Measurements from ENCODE around the gene A2M.
A peak's percentile ranks its signal among the peaks of the same experiment; 100 is the strongest.
"Not testable (repeated sequence)": the region's sequence is repeated elsewhere in the genome, so short reads cannot be mapped to it uniquely, and the experiment has no call there.

Gene A2M

DNA sequence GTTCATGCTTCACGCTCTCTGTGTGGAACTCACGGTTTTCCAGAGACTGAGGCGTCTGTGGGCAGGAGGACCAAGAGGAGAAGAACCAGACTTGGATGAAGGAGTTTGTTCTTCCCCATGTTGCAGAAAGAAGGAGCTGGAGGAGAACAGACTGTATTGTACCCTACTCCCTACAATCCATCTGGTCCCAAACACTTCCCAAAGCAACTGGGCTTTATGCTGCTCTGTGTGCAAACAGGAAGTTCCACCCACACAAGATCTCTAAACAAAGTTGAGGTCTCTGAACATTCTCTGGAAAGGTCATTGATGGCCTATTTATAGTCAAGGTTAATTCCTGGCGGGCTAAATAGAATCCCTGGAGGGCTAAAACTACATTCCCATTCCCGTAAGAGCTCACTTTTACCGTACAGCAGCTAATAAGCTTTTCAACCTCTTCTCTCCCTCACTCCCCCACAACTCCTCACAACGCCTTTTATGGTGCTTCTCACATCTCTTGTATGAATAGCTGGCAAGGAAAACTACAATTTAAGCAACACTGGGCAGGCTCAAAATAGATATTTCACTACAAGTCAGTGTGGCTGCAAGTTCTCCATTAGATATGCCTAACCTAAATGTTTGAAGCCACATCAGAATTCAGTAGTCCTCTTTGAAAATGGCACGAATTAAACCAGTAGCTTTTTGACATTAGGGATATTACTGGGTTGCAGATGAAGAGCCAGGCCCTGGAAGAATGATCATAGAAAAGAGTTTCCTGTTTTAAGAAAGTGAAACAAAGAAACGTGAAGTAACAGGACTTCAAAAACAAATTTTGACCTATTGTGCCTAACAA is at the start of gene A2M:
TSS of gene A2M (minus strand) at position 189 of the 829 bp plus-strand sequence. CDS start at position 119, 70 bp downstream.
- DNase-seq (ENCODE audit: low read depth): no peak

DNA sequence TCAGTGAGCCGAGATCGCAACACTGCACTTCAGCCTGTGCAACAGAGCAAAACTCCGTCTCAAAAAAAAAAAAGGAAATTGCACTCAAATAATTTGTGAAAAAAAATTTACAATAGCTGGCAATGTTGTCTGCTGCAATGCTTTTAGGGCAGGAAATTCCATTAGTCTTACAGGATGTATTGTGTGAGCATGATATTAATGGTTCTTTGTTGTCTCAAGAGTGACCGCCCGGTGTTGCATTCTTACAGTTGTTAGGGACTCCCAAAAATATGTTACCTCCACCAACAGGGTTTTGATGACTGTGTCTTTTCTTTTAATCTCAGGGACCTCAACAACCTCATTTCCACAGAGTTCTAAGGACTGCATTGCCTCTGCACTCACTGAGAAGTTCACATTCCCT is 47.7 kb upstream of the A2M start:
- DNase-seq (ENCODE audit: low read depth): no peak

DNA sequence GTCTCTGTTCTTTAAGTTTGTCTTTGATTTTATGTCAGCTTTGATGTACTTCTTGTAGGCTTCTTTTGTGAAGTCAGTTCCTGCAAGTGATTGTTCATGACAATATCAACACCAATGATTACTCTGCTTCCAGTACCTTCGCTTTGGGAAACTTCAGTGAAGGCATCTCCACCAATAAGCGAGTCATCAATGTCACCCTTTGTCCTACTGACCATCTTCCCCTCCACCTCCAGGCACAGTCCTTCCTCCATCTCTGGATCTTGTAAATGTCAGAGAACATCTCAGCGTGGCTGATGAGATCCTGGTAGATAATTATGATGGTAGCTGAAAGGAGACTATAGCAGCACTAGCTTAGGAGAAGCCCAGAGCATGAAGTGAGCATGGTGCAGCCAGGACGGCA is 40.4 kb upstream of the A2M start:
- no peak for DNase-seq (ENCODE audit: low read depth)

- no peak for DNase-seq (ENCODE audit: low read depth)
Observed at GRCh38 chr12:9149372-9149771, 33.7 kb upstream of the A2M start.

- no peak for DNase-seq (ENCODE audit: low read depth)
Observed at GRCh38 chr12:9148926-9149325, 33.2 kb upstream of the A2M start.

GRCh38 chr12:9147461-9147860 is 31.7 kb upstream of the A2M start:
- no peak for DNase-seq (ENCODE audit: low read depth)

- no peak for DNase-seq (ENCODE audit: low read depth)
Observed at GRCh38 chr12:9144730-9145106, 29.0 kb upstream of the A2M start.

GRCh38 chr12:9143929-9144729 is 28.4 kb upstream of the A2M start:
- DNase-seq (ENCODE audit: low read depth): no peak

- DNase-seq (ENCODE audit: low read depth): no peak
Observed at GRCh38 chr12:9143137-9143536, 27.4 kb upstream of the A2M start.

GRCh38 chr12:9139588-9140290 is 24.0 kb upstream of the A2M start:
- not testable (repeated sequence) for DNase-seq (ENCODE audit: low read depth)

GRCh38 chr12:9135903-9136310 is 20.2 kb upstream of the A2M start:
- DNase-seq (ENCODE audit: low read depth): no peak

DNA sequence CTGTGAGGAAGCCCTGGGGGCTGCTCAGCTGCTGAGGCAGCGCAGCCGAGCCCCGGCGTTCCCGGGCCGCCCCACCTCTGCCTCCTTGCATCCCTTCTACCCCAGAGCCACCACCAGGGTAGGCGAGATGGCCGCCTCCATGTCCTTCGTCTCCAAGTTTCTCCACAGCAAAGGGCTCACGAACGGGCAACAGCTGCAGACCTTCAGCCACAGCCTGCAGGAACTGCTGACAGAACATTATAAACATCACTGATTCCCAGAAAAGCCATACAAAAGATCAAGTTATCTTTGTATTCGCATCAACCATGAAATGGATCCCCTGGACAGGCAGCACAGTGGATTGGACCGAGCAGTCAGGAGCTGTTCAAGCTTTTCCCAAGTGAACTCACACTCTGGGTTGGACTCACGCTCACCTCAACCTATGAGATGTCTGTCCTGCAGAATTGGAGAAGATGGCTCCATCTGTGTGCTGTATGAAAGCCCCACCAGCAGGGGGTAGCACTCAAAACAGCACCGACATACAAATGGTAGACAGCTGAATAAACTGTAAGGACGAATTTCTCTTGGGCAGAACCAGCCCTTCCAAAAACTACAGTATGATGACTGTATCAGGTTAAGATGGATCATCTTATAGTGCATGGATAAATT is 19.4 kb upstream of the A2M start:
- DNase-seq (ENCODE audit: low read depth): no peak

- DNase-seq (ENCODE audit: low read depth): peak; percentile 8
Observed at GRCh38 chr12:9133216-9133916, 17.6 kb upstream of the A2M start.

- no peak for DNase-seq (ENCODE audit: low read depth)
Observed at GRCh38 chr12:9132008-9132535, 16.4 kb upstream of the A2M start.

DNA sequence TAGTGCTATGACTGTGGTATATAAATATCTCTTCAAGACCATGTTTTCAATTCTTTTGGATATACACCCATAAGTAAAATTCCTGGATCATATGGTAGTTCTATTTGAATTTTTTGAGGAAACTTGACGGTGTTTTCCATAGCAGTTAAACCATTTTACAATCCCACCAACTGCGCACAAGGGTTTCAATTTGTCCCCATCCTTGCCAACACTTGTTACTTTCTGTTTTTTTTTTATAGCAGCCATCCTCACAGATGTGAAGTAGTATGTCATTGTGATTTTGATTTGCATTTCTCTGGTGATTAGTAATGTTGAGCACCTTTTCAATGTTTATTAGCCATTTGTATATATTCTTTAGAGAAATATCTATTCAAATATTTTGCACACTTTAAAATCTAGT is 14.5 kb upstream of the A2M start:
- DNase-seq (ENCODE audit: low read depth): no peak

GRCh38 chr12:9127936-9128663 is 12.4 kb upstream of the A2M start:
- no peak for DNase-seq (ENCODE audit: low read depth)

GRCh38 chr12:9127484-9127883 is 11.8 kb upstream of the A2M start:
- DNase-seq (ENCODE audit: low read depth): no peak

- no peak for DNase-seq (ENCODE audit: low read depth)
Observed at GRCh38 chr12:9124383-9125031, 8.8 kb upstream of the A2M start.

- no peak for DNase-seq (ENCODE audit: low read depth)
Observed at GRCh38 chr12:9123781-9124382, 8.2 kb upstream of the A2M start.
